Stimulated activated CD4-positive, alpha-beta T cell treated with anti-CD3 and anti-CD28 coated beads, TNF-alpha, amount 100 ng/mL, for 1 hour (primary cell): ENCODE results near the gene EPB41.

ENCODE experiments used
- DNase-seq, 3 donors: peaks; one replicate each; pipeline ENCODE4 v3.0.0-alpha.2; 2020; ENCODE audit warnings: low read depth in 3 of 3, low spot score in 1 of 3

Gene EPB41

GRCh38 chr1:28890836-28891235 lies 23.5 kb upstream of the EPB41 start:
- DNase-seq, result no peak

GRCh38 chr1:28891256-28891655 lies 23.1 kb upstream of the EPB41 start:
- DNase-seq, result no peak

- DNase-seq, result no peak
Measured at GRCh38 chr1:28893403-28894102, 20.8 kb upstream of the EPB41 start.

GRCh38 chr1:28894785-28895184 lies 19.6 kb upstream of the EPB41 start:
- DNase-seq, result no peak

- no peak for DNase-seq
Measured at GRCh38 chr1:28895896-28896608, 18.3 kb upstream of the EPB41 start.

- DNase-seq, result no peak
Measured at GRCh38 chr1:28896609-28896986, 17.8 kb upstream of the EPB41 start.

GRCh38 chr1:28897789-28898188 lies 16.6 kb upstream of the EPB41 start:
- no peak for DNase-seq

- no peak for DNase-seq
Measured at GRCh38 chr1:28898405-28898881, 15.9 kb upstream of the EPB41 start.

- no peak for DNase-seq
Measured at GRCh38 chr1:28899267-28899666, 15.1 kb upstream of the EPB41 start.

- DNase-seq, result no peak
Measured at GRCh38 chr1:28900562-28900961, 13.8 kb upstream of the EPB41 start.

GRCh38 chr1:28902738-28903137 lies 11.6 kb upstream of the EPB41 start:
- DNase-seq, result no peak

- DNase-seq, result no peak
Measured at GRCh38 chr1:28905921-28906666, 8.3 kb upstream of the EPB41 start.

GRCh38 chr1:28909198-28909597 lies 5.2 kb upstream of the EPB41 start:
- no peak for DNase-seq

GRCh38 chr1:28910379-28911115 lies 3.8 kb upstream of the EPB41 start:
- DNase-seq, result no peak

- no peak for DNase-seq
Measured at GRCh38 chr1:28913786-28914227, 562 bp upstream of the EPB41 start.

- DNase-seq, result peak in 1 of 3 donors; percentile 22
Measured at GRCh38 chr1:28915031-28915895, 894 bp downstream of the EPB41 start.

GRCh38 chr1:28917757-28918118 lies 3.4 kb downstream of the EPB41 start:
- DNase-seq, result no peak

GRCh38 chr1:28921286-28921869 lies 7.0 kb downstream of the EPB41 start:
- no peak for DNase-seq

- no peak for DNase-seq
Measured at GRCh38 chr1:28925350-28925891, 11.1 kb downstream of the EPB41 start.
